ENCODE data around the gene GARIN3.

GARIN3 gene

DNA sequence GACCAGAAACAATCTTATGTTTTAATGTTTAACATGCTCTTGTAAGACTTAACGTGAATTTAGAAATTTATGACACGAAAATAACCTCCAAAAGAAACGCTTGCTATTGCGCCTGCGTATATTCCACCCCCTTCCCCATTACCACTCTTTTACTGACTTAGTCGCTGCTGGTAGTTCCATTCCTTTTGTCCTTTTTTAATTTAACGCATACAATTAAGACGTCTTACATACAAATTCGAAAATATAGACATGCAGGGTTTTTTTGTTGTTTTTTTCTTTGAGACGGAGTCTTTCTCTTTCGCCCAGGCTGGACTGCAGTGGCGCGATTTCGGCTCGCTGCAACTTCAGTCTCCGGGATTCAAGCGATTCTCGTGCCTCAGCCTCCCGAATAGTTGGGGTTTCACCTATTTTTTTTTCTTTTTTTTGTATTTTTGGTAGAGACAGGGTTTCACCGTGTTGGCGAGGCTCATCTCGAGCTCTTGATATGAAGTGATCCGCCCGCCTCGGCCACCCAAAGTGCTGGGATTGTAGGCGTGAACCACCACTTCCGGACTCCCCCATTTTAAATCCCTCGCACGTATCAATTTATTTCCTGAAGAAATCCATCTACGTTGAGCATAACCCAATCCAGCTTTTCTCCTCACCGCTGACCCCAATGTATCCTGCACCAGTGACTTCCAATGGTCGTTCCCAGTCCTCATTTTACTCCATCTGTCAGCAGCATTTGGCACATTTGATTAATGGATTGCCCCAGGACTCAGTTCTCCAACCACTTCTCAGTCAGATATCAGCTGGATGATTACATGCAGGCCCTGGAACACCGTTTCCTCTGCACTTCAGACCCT, 22.7 kb downstream of the GARIN3 start:
- DNase-seq (ENCODE audit: low spot score), result peak; percentile 61

DNA sequence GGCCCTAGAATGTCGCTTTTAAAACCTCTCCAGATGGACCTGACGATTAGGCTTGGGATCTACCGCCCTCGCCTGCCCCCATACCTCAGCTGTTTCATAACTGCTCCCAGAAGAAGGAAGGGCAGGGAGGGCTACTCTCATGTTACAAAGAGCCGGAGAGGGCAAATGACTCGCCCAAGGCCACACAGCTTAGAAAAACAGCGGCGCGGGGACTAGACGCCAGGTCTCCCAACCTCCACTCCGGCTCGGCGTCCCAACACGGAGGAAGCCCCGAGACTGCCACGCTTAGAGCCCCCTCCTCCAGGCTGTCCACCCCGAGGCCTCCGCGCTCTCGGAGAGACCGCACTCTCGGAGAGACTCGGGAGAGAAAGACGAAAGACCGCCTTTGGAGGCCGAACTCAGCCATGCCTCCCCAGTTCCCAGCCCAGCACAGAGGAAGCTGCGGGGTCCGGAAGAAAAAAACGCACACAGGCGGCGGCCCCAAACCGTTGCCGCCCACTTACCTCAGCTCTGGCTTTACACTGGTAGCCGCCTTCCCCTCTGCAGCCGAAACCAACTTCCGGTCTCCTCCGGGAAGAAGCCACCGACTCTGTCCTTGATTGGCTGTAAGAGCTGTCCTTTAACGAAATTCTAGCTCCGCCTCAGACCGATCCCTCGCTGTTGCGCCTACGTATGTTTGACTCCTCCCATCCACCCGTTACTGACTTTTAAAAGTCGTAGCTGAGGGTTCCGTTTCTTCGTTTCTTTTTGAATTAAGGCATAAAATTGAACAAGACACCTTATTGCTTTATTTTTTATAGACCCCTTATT, 23.5 kb downstream of the GARIN3 start, which contains the start of gene MED7:
TSS of gene MED7 (minus strand) at position 549 of the 810 bp plus-strand sequence. CDS start 3,434 bp downstream, outside the sequence.
- DNase-seq (ENCODE audit: low spot score), result peak; percentile 98

DNA sequence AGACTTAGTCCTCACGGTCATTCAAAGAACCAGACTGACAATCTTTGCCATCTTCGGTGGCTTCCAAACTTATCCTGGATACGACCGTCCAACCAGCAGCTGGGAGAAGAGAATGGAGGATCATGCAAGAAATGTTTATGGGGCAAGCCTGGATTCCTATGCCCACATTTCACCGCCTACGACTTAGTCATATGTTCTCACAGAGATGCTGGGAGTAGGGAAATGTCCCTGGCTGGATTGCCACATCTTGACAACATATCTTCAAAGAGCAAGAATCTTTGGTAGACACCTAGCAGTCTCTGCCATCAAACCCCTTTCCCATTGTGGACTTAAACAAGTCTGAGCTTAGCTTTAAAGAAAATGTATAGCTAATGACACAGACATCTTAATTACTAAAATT, 28.4 kb downstream of the GARIN3 start:
- DNase-seq (ENCODE audit: low spot score), result no peak

DNA sequence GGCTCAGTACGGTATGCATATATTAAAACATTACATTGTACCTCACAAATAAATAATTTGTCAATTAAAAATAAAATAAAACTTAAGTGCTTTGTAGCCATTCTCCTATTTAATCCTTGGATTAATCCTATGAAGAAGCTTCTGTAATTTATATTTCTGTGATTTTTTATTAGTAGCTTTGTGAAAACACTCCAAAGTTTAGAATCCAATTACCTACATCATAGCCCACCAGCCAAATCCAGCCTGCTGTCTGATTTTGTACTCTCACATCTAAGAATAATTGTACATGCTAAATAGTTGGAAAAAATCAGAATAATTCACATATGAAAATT, 33.8 kb downstream of the GARIN3 start:
- no peak for DNase-seq (ENCODE audit: low spot score)

DNA sequence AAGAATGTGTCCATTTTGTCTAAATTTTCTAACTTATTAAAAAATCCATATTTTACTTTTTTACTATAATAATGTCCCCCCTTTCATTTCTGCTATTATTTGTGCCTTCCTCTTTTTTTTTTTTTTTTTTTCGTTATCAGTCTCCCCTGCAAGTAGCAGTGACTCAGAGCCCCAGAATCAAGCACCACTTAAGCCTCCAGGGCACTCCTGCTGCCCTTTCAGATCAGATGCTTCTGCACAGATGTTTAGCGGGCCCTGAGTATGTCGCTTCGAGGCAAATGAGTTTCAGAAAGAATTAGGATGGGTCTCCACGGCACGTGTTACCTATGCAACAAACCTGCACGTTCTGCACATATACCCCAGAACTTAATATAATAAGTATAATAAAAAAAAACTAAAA, 35.1 kb downstream of the GARIN3 start:
- no peak for DNase-seq (ENCODE audit: low spot score)

DNA sequence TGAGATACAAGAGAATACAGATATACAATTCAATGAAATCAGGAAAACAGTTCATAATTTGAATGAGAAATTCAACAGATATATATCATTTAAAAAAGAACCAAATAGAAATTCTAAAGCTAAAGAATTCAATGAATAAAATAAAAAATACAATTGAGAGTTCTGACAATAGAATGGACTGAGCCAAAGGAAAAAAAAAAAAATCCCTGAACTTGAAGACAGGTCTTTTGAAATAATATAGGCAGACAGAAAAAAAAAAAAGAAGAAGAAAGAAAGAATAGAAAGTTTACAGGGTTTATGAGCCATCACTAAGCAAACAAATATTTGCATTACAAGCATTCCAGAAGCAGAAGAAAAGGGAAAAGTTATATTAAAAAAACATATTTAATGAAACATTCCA, 44.4 kb downstream of the GARIN3 start:
- no peak for DNase-seq (ENCODE audit: low spot score)

DNA sequence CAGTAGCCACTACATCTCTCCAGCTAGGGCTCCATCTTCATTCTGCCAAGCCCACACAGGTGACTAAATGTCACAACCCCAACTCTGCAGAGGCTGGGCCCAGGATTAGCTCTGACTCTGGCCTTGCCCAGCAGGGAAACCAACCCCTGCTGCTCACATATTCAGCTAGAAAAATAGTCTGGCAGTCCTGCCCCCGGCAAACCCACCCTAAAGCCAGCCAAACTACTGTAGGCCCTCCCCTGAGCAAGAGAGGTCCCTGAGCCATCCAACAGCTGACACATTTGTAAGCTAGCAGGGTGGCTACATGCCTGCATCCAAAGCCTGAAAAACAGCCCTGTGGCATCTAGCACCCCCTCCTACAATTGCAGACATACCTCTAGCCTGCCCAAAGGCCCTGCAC, 46.0 kb downstream of the GARIN3 start:
- no peak for DNase-seq (ENCODE audit: low spot score)

DNA sequence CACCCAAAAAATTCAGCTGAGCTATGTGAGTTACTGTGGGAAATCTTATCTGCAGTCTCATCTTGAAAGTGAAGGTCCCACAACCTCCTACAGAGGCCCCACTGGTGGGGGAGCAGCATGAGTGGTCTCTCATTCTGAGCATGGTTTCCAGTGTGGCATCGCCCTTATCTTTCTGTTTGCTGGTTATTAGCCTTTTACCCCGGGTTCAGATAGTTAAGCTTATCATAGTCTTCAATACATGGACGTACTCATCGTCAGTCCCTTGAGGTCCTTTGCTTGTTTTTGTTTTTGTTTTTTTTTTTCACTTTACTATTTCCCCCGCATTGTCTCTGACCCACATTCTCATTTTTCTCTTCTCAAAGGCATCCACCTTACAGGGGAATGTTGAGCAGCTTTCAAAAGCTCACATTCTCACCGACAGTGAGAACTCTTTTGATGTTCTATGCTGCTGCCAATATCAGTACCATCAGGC, 49.5 kb downstream of the GARIN3 start:
- no peak for DNase-seq (ENCODE audit: low spot score)

DNA sequence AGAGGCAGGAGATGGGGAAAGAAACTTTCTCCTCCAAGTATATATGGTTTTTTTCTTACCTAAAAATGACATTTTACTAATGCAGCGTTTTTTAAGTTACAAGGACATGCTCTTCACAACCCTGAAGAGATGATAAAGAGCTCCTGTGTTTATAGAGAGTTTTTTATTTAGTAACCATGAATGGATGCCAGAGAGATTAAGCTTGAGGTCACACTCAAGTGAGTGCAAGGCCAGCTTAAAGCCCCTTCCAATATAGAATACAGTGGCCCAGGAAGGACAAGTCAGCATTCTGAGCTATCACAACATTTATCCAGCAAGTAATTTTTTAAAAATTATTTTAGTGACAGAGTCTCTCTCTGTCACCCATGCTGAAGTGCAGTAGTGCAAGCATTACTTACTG, 50.6 kb downstream of the GARIN3 start:
- no peak for DNase-seq (ENCODE audit: low spot score)

DNA sequence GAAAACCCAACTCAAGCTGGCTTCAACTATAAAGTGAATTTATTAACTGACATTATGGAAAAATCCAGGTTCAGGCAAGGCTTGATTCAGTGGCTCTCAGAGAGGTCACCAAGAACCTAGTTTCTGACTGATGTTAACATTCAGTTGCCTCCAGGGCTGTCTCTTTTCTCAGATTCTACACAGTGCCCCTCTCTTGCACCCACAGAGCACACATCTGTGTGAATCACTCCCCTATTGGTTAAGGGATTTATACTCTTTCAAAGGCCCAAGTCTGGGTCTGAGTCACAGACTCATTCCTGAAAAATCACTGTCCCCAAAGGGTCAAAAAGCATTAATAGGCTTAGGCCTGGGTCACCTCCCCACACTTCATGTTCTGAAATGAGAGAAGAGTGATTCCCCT, 51.1 kb downstream of the GARIN3 start:
- no peak for DNase-seq (ENCODE audit: low spot score)

DNA sequence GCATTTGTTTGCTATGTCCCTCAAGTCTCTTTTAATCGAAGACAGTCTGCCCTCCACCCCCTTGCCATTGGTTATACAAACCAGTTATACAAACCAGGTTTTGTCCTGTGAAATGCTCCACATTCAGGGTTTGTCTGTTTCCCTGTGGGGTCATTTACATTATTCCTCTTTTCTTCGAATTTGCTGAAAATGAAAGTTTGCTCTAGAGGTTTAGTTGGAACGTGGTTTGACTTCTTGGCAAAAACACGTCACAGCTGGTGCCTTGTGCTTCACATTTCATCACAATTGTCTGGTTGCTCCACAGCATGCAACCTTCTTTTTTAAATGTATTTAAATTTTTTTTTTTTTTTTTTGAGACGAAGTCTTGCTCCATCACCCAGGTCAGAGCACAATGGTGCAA, 53.1 kb downstream of the GARIN3 start:
- DNase-seq (ENCODE audit: low spot score), result no peak

Measured in CD4-positive, alpha-beta T cell treated with Interleukin-6 at 100 ng/mL for 8 hours (primary cell).